ENCODE results near the gene PRKAG2. TPM values are rescaled to one million over a fixed set of nuclear protein-coding genes. Genes with fewer than 3 reads are reported as not detected.
"Not testable (repeated sequence)": the region's sequence is repeated elsewhere in the genome, so short reads cannot be mapped to it uniquely, and the experiment has no call there.

PRKAG2 gene
- total RNA-seq, 2 donors from 2014 or later = 23.2 to 28.4 TPM

- H3K4me1 Mint-ChIP-seq (ENCODE audit: low read depth) = no peaks in the 10 kb centered on the region
- H3K27me3 Mint-ChIP-seq (ENCODE audit: low read depth) = peaks cover 38% of the 10 kb centered on the region
- H3K27ac Mint-ChIP-seq = no peak overlapping the region
- no peaks in the 10 kb centered on the region for H3K36me3 Mint-ChIP-seq (ENCODE audit: insufficient read depth in 2 of 2)
- no peaks in the 10 kb centered on the region for H3K9me3 Mint-ChIP-seq
- H3K4me3 Mint-ChIP-seq = no peak overlapping the region
- DNase-seq = no peak
- no peak for ATAC-seq (replicated peaks in 1 of 2)
These were observed 327.8 kb downstream of the PRKAG2 start for GRCh38 chr7:151549083-151549482.

- DNase-seq (no peak), ATAC-seq (replicated peaks in 1 of 2) (no peak)
- H3K27me3 Mint-ChIP-seq (ENCODE audit: low read depth) = peaks cover 33% of the 10 kb centered on the region
- H3K9me3 Mint-ChIP-seq = no peaks in the 10 kb centered on the region
- H3K27ac Mint-ChIP-seq = no peak overlapping the region
- H3K4me3 Mint-ChIP-seq = no peak overlapping the region
- H3K36me3 Mint-ChIP-seq (ENCODE audit: insufficient read depth in 2 of 2) = no peaks in the 10 kb centered on the region
- no peaks in the 10 kb centered on the region for H3K4me1 Mint-ChIP-seq (ENCODE audit: low read depth)
These were observed 332.7 kb downstream of the PRKAG2 start for GRCh38 chr7:151544183-151544582.

- DNase-seq = no peak
- Mint-ChIP-seq H3K4me1 (ENCODE audit: low read depth) (peaks cover 5% of the 10 kb centered on the region), H3K36me3 (ENCODE audit: insufficient read depth in 2 of 2) (no peaks in the 10 kb centered on the region), H3K4me3 (no peak overlapping the region), H3K27ac (no peak overlapping the region), H3K9me3 (no peaks in the 10 kb centered on the region), H3K27me3 (ENCODE audit: low read depth) (peaks cover 43% of the 10 kb centered on the region)
- no peak for ATAC-seq (replicated peaks in 1 of 2)
These were observed 334.2 kb downstream of the PRKAG2 start for GRCh38 chr7:151542606-151543130.

GRCh38 chr7:151541709-151542499 lies 335.0 kb downstream of the PRKAG2 start:
- Mint-ChIP-seq H3K27me3 (ENCODE audit: low read depth) (peaks cover 43% of the 10 kb centered on the region), H3K4me3 (no peak overlapping the region), H3K27ac (no peak overlapping the region), H3K36me3 (ENCODE audit: insufficient read depth in 2 of 2) (no peaks in the 10 kb centered on the region), H3K9me3 (no peaks in the 10 kb centered on the region), H3K4me1 (ENCODE audit: low read depth) (peaks cover 13% of the 10 kb centered on the region)
- DNase-seq = no peak
- no peak for ATAC-seq (replicated peaks in 1 of 2)

- no peak overlapping the region for H3K27ac Mint-ChIP-seq
- DNase-seq = no peak
- H3K4me1 Mint-ChIP-seq (ENCODE audit: low read depth) = peaks cover 13% of the 10 kb centered on the region
- peaks cover 29% of the 10 kb centered on the region for H3K27me3 Mint-ChIP-seq (ENCODE audit: low read depth)
- no peak for ATAC-seq (replicated peaks in 1 of 2)
- no peaks in the 10 kb centered on the region for H3K36me3 Mint-ChIP-seq (ENCODE audit: insufficient read depth in 2 of 2)
- H3K9me3 Mint-ChIP-seq = no peaks in the 10 kb centered on the region
- H3K4me3 Mint-ChIP-seq = no peak overlapping the region
These were observed 336.8 kb downstream of the PRKAG2 start for GRCh38 chr7:151540146-151540545.

GRCh38 chr7:151539088-151539671 lies 337.7 kb downstream of the PRKAG2 start:
- Mint-ChIP-seq H3K9me3 (no peaks in the 10 kb centered on the region), H3K27me3 (ENCODE audit: low read depth) (peaks cover 29% of the 10 kb centered on the region), H3K4me3 (no peak overlapping the region), H3K27ac (no peak overlapping the region), H3K4me1 (ENCODE audit: low read depth) (peaks cover 13% of the 10 kb centered on the region), H3K36me3 (ENCODE audit: insufficient read depth in 2 of 2) (no peaks in the 10 kb centered on the region)
- ATAC-seq (replicated peaks in 1 of 2) (peak; percentile 13 to 57), DNase-seq (no peak)

GRCh38 chr7:151537818-151538561 lies 338.9 kb downstream of the PRKAG2 start:
- Mint-ChIP-seq H3K9me3 (no peaks in the 10 kb centered on the region), H3K27ac (no peak overlapping the region), H3K27me3 (ENCODE audit: low read depth) (peaks cover 29% of the 10 kb centered on the region)

DNA sequence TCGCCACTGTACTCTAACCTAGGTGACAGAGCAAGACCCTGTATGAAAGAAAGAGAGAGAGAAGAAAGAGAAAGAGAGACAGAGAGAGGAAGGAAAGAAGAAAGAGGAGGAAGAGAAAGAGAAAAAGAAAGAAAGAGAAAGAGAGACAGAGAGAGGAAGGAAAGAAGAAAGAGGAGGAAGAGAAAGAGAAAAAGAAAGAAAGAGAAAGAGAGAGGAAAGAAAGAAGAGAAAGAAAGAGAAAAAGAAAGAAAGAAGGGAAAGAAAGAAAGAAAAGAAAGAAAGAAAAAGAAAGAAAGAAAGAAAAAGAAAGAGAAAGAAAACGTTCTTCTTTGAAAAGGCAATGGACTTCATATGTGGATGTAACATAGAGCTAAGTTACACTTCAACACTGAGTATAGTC lies 340.7 kb downstream of the PRKAG2 start:
- H3K27me3 Mint-ChIP-seq (ENCODE audit: low read depth) = peaks cover 21% of the 10 kb centered on the region
- not testable (repeated sequence) for H3K4me3 Mint-ChIP-seq; ATAC-seq (replicated peaks in 1 of 2); H3K36me3 Mint-ChIP-seq (ENCODE audit: insufficient read depth in 2 of 2); H3K9me3 Mint-ChIP-seq; DNase-seq; H3K27ac Mint-ChIP-seq
- H3K4me1 Mint-ChIP-seq (ENCODE audit: low read depth) = peaks cover 13% of the 10 kb centered on the region

More at GRCh38 chr7:151537818-151538561, 338.9 kb downstream of the PRKAG2 start:
- H3K4me1 Mint-ChIP-seq (ENCODE audit: low read depth) = peaks cover 13% of the 10 kb centered on the region
- ATAC-seq (replicated peaks in 1 of 2) (no peak), DNase-seq (no peak)
- peak overlapping the region in 1 of 2 donors; percentile 23 for H3K4me3 Mint-ChIP-seq
- no peaks in the 10 kb centered on the region for H3K36me3 Mint-ChIP-seq (ENCODE audit: insufficient read depth in 2 of 2)

- Mint-ChIP-seq H3K27me3 (ENCODE audit: low read depth) (no peaks in the 10 kb centered on the region), H3K4me3 (no peak overlapping the region), H3K36me3 (ENCODE audit: insufficient read depth in 2 of 2) (peaks cover 4 to 9% of the 10 kb centered on the region in 2 donors), H3K9me3 (peaks cover 8 to 9% of the 10 kb centered on the region in 2 donors), H3K27ac (no peak overlapping the region), H3K4me1 (ENCODE audit: low read depth) (no peaks in the 10 kb centered on the region)
- DNase-seq = no peak
- no peak for ATAC-seq (replicated peaks in 1 of 2)
These were observed 347.1 kb downstream of the PRKAG2 start for GRCh38 chr7:151529842-151530241.

- no peaks in the 10 kb centered on the region for H3K27me3 Mint-ChIP-seq (ENCODE audit: low read depth)
- H3K4me1 Mint-ChIP-seq (ENCODE audit: low read depth) = no peaks in the 10 kb centered on the region
- peaks cover 0 to 1% of the 10 kb centered on the region in 2 donors for H3K9me3 Mint-ChIP-seq
- ATAC-seq (replicated peaks in 1 of 2) = no peak
- no peak overlapping the region for H3K27ac Mint-ChIP-seq
- no peak overlapping the region for H3K4me3 Mint-ChIP-seq
- peaks cover 0 to 2% of the 10 kb centered on the region in 2 donors for H3K36me3 Mint-ChIP-seq (ENCODE audit: insufficient read depth in 2 of 2)
- DNase-seq = no peak
These were observed 352.1 kb downstream of the PRKAG2 start for GRCh38 chr7:151524845-151525244.

GRCh38 chr7:151524331-151524730 lies 352.6 kb downstream of the PRKAG2 start:
- no peak for ATAC-seq (replicated peaks in 1 of 2)

DNA sequence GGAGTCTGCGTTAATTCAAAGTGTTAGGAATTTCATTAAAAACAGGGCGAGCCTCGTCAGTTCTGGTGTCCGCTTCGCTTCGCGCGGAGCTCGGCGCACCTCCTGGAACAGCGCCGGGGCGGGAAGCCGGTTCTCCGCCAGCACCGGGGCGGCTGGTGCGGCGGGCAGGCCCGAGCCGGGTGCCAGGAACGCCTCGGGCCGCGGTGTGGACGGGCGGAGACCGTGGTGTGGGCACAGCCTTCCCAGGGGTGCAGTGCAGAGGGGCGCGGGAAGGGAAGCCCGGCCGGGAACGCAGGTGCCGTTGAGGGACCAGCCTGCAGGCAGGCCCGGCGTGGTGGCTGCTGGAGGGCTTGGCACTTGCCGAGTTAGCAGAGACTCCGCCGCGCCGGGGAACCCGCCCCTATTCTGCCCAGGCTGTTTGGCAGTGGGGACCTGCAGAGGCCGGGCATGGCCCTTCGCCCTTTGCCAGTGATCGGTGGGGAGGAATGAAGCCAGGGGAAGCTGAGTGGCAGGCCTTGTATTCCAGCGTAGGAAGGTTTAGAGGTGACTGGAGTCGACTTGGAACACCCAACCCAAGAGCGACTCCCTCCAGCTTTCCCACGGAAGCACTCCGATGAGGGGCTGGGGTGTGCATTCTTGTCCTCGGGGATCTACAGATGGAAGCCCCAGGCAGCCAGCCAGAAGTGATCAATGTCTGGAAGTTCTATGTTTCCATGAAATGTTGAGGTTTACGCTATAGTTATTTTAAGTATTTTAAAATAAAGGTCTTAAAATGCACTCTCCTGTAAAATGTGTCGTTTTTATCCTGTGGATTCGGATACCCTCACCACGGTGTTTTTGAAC lies 356.3 kb downstream of the PRKAG2 start:
- no peaks in the 10 kb centered on the region for H3K9me3 Mint-ChIP-seq
- peaks cover 2 to 4% of the 10 kb centered on the region in 2 donors for H3K36me3 Mint-ChIP-seq (ENCODE audit: insufficient read depth in 2 of 2)
- peak overlapping the region; percentile 75 for H3K27ac Mint-ChIP-seq
- ATAC-seq (replicated peaks in 1 of 2) = peak in 1 of 2 donors; percentile 1
- H3K4me3 Mint-ChIP-seq = peak overlapping the region; percentile 86 to 89
- peaks cover 29% of the 10 kb centered on the region for H3K4me1 Mint-ChIP-seq (ENCODE audit: low read depth)
- DNase-seq = peak; percentile 51 to 54
- H3K27me3 Mint-ChIP-seq (ENCODE audit: low read depth) = no peaks in the 10 kb centered on the region

More at GRCh38 chr7:151524331-151524730, 352.6 kb downstream of the PRKAG2 start:
- no peak for DNase-seq
- H3K4me3 Mint-ChIP-seq = no peak overlapping the region
- H3K27me3 Mint-ChIP-seq (ENCODE audit: low read depth) = no peaks in the 10 kb centered on the region
- H3K4me1 Mint-ChIP-seq (ENCODE audit: low read depth) = no peaks in the 10 kb centered on the region
- H3K27ac Mint-ChIP-seq = no peak overlapping the region
- H3K36me3 Mint-ChIP-seq (ENCODE audit: insufficient read depth in 2 of 2) = peaks cover 0 to 2% of the 10 kb centered on the region in 2 donors
- H3K9me3 Mint-ChIP-seq = no peaks in the 10 kb centered on the region
